Testis (tissue), 2 donors: ENCODE data around the gene VIPR1.

Experiments
- POLR2A ChIP-seq: fragments of 450-650 bp; IDR thresholded peaks from one replicate; pipeline ENCODE4 v1.6.1; 2017; ENCODE audit warnings: antibody characterized with exemption, mild to moderate bottlenecking, moderate library complexity
- TF ChIP-seq, protein P1 (sequence below), 3 experiments: fragments of 450-650 bp in 2 of 3; fragments of 200-600 bp in 1 of 3; sonication (generic) in 1 of 3; IDR thresholded peaks; one replicate each; pipeline ENCODE4 v1.5.1; 2016 to 2019; ENCODE audit warnings: antibody characterized with exemption in 3 of 3, mild to moderate bottlenecking in 2 of 3, moderate library complexity in 1 of 3

DNA sequence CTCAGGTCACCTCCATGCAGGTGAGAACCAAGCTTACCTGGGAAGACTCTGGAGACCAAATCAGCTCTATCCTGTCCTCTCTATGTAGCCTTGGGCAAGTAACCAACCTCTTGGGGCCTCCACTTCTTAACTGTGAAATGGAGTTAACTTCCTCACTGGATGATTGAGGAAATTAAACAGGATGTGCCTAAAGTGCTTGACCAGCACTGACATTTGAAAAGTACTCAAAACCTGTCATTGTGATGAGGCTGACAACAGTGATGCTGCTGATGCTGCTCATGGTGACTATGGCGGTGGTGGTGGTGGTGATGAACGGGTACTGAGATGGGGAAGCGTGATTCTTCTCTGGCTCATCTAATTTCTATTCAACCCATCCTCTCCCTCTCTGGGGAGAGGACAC lies 22.3 kb downstream of the VIPR1 start:
- TF ChIP-seq, protein P1, sequence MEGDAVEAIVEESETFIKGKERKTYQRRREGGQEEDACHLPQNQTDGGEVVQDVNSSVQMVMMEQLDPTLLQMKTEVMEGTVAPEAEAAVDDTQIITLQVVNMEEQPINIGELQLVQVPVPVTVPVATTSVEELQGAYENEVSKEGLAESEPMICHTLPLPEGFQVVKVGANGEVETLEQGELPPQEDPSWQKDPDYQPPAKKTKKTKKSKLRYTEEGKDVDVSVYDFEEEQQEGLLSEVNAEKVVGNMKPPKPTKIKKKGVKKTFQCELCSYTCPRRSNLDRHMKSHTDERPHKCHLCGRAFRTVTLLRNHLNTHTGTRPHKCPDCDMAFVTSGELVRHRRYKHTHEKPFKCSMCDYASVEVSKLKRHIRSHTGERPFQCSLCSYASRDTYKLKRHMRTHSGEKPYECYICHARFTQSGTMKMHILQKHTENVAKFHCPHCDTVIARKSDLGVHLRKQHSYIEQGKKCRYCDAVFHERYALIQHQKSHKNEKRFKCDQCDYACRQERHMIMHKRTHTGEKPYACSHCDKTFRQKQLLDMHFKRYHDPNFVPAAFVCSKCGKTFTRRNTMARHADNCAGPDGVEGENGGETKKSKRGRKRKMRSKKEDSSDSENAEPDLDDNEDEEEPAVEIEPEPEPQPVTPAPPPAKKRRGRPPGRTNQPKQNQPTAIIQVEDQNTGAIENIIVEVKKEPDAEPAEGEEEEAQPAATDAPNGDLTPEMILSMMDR (IDR thresholded peaks at IDR 0.05) = no peak
- no peak for TF ChIP-seq POLR2A
